Tibial nerve (tissue), 4 donors: Measurements from ENCODE around the gene PIK3AP1.
"Not testable (repeated sequence)": the region's sequence is repeated elsewhere in the genome, so short reads cannot be mapped to it uniquely, and the experiment has no call there.

Source experiments
- CTCF ChIP-seq, 5 experiments: fragments of 200-600 bp in 3 of 5; fragments of 450-650 bp in 2 of 5; sonication (generic) in 3 of 5; IDR thresholded peaks; one replicate each; pipeline ENCODE4 v1.5.1; 2016 to 2019; ENCODE audit warnings: antibody characterized with exemption in 5 of 5, mild to moderate bottlenecking in 3 of 5, moderate library complexity in 2 of 5
- EP300 ChIP-seq, 2 donors: sonication (generic); formaldehyde crosslinking; IDR thresholded peaks; one replicate each; pipeline ENCODE4 v1.6.1; 2017; ENCODE audit warnings: antibody characterized with exemption in 2 of 2, mild to moderate bottlenecking in 1 of 2

GRCh38 chr10:96698305-96698704 is 22.0 kb downstream of the PIK3AP1 start:
- TF ChIP-seq EP300, CTCF (IDR thresholded peaks at IDR 0.05): not testable (repeated sequence)
